Measurements from ENCODE around the gene TP53TG5.

The TP53TG5 gene

GRCh38 chr20:45341939-45342854 is 35.9 kb downstream of the TP53TG5 start:
- DNase-seq (ENCODE audit: extremely low read depth, low read depth): no peak
- peak overlapping the region; percentile 75 for H3K4me3 ChIP-seq (replicated peaks; ENCODE audit: low read depth, low read length)

GRCh38 chr20:45341579-45341938 is 36.6 kb downstream of the TP53TG5 start:
- no peak overlapping the region for H3K4me3 ChIP-seq (replicated peaks; ENCODE audit: low read depth, low read length)
- DNase-seq (ENCODE audit: extremely low read depth, low read depth): no peak
- TF ChIP-seq CTCF (IDR thresholded peaks at IDR 0.05; ENCODE audit: low read depth, low read length, missing control alignments): no peak

More at GRCh38 chr20:45341939-45342854, 35.9 kb downstream of the TP53TG5 start:
- no peak for TF ChIP-seq CTCF (IDR thresholded peaks at IDR 0.05; ENCODE audit: low read depth, low read length, missing control alignments)

GRCh38 chr20:45340951-45341350 is 37.2 kb downstream of the TP53TG5 start:
- TF ChIP-seq CTCF (IDR thresholded peaks at IDR 0.05; ENCODE audit: low read depth, low read length, missing control alignments): no peak
- no peak for DNase-seq (ENCODE audit: extremely low read depth, low read depth)
- no peak overlapping the region for H3K4me3 ChIP-seq (replicated peaks; ENCODE audit: low read depth, low read length)

GRCh38 chr20:45340236-45340847 is 37.8 kb downstream of the TP53TG5 start:
- TF ChIP-seq CTCF (IDR thresholded peaks at IDR 0.05; ENCODE audit: low read depth, low read length, missing control alignments): no peak
- H3K4me3 ChIP-seq (replicated peaks; ENCODE audit: low read depth, low read length): no peak overlapping the region
- DNase-seq (ENCODE audit: extremely low read depth, low read depth): no peak

GRCh38 chr20:45339799-45340198 is 38.3 kb downstream of the TP53TG5 start:
- no peak for TF ChIP-seq CTCF (IDR thresholded peaks at IDR 0.05; ENCODE audit: low read depth, low read length, missing control alignments)
- H3K4me3 ChIP-seq (replicated peaks; ENCODE audit: low read depth, low read length): no peak overlapping the region
- DNase-seq (ENCODE audit: extremely low read depth, low read depth): no peak

GRCh38 chr20:45339084-45339483 is 39.0 kb downstream of the TP53TG5 start:
- H3K4me3 ChIP-seq (replicated peaks; ENCODE audit: low read depth, low read length): no peak overlapping the region
- DNase-seq (ENCODE audit: extremely low read depth, low read depth): no peak
- no peak for TF ChIP-seq CTCF (IDR thresholded peaks at IDR 0.05; ENCODE audit: low read depth, low read length, missing control alignments)
